RPMI8226 (cell line): ENCODE data around the gene RCN2.
"Not testable (repeated sequence)": the region's sequence is repeated elsewhere in the genome, so short reads cannot be mapped to it uniquely, and the experiment has no call there.

Experiments
- DNase-seq: peaks from one replicate; pipeline ENCODE4 v3.0.0-alpha.2; 2015

Gene RCN2, protein sequence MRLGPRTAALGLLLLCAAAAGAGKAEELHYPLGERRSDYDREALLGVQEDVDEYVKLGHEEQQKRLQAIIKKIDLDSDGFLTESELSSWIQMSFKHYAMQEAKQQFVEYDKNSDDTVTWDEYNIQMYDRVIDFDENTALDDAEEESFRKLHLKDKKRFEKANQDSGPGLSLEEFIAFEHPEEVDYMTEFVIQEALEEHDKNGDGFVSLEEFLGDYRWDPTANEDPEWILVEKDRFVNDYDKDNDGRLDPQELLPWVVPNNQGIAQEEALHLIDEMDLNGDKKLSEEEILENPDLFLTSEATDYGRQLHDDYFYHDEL

GRCh38 chr15:76931397-76932134 is at the start of gene RCN2:
TSS of gene RCN2 (plus strand) at chr15:76931749. CDS start at chr15:76931842, 93 bp downstream.
- peak; percentile 98 for DNase-seq

- DNase-seq: no peak
Measured at GRCh38 chr15:76885212-76885611, 46.3 kb upstream of the RCN2 start.

DNA sequence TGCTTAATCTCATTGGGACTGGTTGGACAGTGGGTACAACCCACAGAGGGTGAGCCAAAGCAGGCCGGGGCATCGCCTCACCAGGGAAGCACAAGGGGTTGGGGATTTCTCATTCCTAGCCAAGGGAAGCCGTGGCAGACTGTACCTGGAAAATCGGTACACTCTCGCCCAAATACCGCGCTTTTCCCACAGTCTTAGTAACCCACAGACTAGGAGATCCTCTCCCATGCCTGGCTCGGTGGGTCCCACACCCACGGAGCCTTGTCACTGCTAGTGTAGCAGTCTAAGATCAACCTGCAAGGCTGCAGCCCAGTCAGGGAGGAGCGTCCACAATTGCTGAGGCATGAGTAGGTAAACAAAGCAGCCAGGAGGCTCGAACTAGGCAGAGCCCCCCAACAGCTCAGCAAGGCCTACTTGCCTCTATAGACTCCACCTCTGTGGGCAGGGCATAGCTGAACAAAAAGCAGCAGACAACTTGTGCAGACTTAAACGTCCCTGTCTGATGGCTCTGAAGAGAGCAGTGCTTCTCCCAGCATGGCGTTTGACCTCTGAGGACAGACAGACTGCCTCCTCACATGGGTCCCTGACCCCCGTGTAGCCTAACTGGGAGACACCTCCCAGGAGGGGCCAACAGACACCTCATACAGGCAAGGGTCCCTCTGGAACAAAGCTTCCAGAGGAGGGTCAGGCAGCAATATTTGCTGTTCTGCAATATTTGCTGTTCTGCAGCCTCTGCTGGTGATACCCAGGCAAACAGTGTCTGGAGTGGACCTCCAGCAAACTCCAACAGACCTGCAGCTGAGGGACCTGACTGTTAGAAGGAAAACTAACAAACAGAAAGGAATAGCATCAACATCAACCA is 44.0 kb upstream of the RCN2 start:
- not testable (repeated sequence) for DNase-seq

GRCh38 chr15:76892836-76893235 is 38.7 kb upstream of the RCN2 start:
- DNase-seq: not testable (repeated sequence)

DNA sequence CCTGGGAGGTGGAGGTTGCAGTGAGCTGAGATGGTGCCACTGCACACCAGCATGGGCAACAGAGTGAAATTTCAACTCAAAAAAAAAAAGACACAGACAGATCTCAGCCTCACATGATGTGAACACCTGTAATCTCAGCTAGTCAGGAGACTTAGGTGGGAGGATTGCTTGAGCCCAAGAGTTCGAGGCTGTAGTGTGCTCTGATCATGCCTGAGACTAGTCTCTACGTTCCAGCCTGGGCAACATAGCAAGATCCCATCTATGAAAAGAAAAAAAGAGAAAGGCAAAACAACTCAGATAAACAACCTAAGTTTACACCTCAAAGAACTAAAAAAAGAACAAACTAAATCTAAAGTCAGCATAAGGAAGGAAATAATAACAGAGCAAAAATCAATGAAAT is 37.4 kb upstream of the RCN2 start:
- DNase-seq: no peak

- DNase-seq: no peak
Measured at GRCh38 chr15:76898102-76898501, 33.4 kb upstream of the RCN2 start.

DNA sequence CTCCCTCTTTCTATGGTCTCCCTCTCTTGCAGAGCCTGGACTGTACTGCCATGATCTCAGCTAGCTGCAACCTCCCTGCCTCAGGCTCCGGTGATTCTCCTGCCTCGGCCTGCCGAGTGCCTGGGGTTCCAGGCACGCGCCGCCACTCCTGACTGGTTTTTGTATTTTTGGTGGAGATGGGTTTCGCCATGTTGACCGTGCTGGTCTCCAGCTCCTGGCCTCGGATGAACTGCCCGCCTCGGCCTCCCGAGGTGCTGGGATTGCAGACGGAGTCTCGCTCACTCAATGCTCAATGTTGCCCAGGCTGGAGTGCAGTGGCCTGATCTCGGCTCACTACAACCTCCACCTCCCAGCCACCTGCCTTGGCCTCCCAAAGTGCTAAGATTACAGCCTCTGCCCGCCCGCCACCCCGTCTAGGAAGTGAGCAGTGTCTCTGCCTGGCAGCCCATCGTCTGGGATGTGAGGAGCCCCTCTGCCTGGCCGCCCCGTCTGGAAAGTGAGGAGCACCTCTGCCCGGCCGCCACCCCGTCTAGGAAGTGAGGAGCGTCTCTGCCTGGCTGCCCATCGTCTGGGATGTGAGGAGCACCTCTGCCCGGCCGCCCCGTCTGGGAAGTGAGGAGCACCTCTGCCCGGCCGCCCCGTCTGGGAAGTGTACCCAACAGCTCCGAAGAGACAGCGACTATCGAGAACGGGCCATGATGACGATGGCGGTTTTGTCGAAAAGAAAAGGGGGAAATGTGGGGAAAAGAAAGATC is 32.2 kb upstream of the RCN2 start:
- DNase-seq: not testable (repeated sequence)

DNA sequence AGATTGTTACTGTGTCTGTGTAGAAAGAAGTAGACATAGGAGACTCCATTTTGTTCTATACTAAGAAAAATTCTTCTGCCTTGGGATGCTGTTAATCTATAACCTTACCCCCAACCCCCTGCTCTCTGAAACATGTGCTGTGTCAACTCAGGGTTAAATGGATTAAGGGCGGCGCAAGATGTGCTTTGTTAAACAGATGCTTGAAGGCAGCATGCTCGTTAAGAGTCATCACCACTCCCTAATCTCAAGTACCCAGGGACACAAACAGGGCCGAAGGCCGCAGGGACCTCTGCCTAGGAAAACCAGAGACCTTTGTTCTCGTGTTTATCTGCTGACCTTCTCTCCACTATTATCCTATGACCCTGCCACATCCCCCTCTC is 31.6 kb upstream of the RCN2 start:
- not testable (repeated sequence) for DNase-seq

- DNase-seq: no peak
Measured at GRCh38 chr15:76901965-76902364, 29.6 kb upstream of the RCN2 start.

- peak; percentile 42 for DNase-seq
Measured at GRCh38 chr15:76903251-76903681, 28.3 kb upstream of the RCN2 start.

DNA sequence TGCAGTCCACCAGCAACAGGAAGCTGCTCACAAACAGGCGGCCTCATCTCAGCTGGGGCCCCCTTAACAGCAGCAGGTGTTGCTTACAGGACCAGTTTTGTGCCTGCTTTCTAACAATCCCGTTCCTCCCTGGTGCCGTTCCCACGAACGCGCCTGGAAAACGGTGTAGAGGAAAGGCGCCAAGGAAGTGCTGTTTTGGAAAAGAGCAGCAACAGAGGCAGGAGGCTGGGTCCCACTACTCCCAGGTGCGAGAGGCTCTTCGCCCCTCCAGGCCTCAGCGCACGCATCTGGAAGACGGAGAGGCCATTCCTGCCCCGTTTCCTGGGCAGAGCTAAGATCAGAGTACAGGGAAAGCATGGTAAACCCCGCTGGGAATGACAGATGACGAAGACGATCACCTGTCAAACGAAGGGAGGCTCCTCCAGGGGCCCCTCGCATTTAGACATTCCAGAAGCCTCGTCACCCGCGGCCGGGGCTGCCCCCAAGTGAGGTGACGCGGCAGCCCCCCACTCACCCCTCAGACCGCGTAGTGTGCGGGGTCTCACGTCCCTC is 27.0 kb upstream of the RCN2 start:
- no peak for DNase-seq

- peak; percentile 97 for DNase-seq
Measured at GRCh38 chr15:76905013-76905839, 26.3 kb upstream of the RCN2 start, which contains the start of gene SCAPER. TSS of gene SCAPER (minus strand) at chr15:76905340. CDS start at chr15:76883817, 21,523 bp downstream.

DNA sequence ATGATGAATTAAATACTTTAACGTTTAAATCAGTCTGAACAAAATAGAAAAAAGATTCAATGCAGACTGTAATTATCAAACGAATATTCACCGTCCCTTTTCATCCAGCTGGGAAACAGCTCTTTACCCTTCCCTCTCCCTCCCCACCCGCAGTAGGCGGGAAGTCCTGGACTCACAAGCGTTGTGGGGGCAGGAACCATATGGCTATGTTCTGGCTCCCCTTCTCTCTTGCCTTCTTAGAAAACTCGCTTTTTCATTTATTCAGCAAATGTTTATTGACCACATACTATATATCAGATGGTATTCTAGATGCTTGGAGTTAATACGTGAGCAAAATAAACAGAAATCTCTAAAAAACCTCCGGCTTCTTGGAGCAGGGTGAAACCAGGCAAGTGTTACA is 25.7 kb upstream of the RCN2 start:
- DNase-seq: no peak

DNA sequence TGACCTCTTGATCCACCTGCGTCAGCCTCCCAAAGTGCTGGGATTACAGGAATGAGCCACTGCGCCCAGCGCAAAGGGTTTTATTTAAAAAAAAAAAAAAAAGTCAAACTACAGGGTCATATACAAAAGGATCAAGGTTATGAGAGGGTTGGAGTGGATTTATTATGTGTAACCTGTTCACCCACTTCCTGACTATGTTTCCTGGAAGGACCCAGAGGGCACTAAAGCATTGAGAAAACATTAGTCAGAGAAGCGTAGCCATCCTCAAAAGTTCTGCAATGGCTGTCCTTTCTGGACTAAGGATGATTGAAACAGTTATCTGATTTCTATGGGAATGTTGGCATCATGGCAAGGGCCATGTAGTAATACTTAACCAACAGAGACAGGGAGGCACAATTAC is 19.1 kb upstream of the RCN2 start:
- no peak for DNase-seq

- DNase-seq: no peak
Measured at GRCh38 chr15:76913737-76914136, 17.8 kb upstream of the RCN2 start.

- no peak for DNase-seq
Measured at GRCh38 chr15:76916369-76916768, 15.2 kb upstream of the RCN2 start.

GRCh38 chr15:76928201-76928600 is 3.3 kb upstream of the RCN2 start:
- no peak for DNase-seq

DNA sequence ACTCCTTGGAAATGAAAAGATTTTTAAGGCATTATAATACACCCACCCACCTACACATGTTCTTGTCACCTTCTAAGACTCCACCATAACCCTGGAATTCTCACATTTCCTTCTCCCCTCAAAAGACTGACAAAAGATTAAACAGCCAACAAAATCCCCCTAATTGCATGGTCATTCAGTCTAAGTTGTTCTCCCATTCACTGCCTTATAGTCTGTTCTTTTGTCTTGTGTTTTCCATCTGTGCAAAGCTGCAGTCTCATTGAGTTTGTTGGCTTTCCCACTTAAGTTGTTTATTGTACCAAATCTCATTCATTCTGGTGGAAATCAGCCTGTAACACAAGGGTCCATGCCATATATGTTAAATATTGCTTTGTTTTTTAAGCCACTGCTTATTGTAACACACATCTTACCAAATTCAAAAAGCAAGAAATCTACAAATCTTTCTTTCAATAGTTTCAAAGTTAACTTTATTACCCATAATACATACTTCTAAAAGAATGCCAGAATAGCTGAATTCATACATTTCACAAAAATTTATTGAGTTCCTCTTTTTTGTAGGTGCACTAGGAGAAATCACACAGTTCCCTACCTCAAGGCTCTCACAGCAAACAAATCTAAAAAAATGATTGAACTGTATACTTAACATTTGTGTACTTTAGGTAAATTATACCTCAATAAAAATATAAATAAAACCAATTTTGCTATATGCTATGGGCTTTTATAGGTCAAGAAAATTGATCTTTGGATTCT is 2.4 kb upstream of the RCN2 start:
- DNase-seq: no peak

GRCh38 chr15:76930831-76931396 is 635 bp upstream of the RCN2 start:
- no peak for DNase-seq
